WTC11 (cell line): ENCODE results near the gene TNS3. TPM values are rescaled to one million over a fixed set of nuclear protein-coding genes. Genes with fewer than 3 reads are reported as not detected.

Experiments used
- ATAC-seq: fragments of 200-7000 bp; cut with Tn5 transposase; 2 replicates; pipeline ENCODE4 v1.10.0; 2021; ENCODE audit warnings: mild to moderate bottlenecking, moderate library complexity
- CTCF ChIA-PET: fragments of 300-600 bp; sonication (Branson Sonifier 250); formaldehyde crosslinking; loops from one replicate; lab custom pipeline; 2021; ENCODE audit warnings: antibody characterized with exemption; lab: Charles Lee
- POLR2A ChIA-PET: fragments of 350-600 bp; sonication (Branson Sonifier 250); formaldehyde crosslinking; loops from one replicate; lab custom pipeline; 2021; ENCODE audit warnings: antibody characterized with exemption; lab: Charles Lee
- DNase-seq: peaks from one replicate; pipeline ENCODE4 v3.0.0; 2021; ENCODE audit warnings: low spot score
- H3K27ac Mint-ChIP-seq: 2 replicates; pipeline ENCODE4 v1.8.0; 2021; ENCODE audit warnings: mixed read lengths
- H3K27me3 Mint-ChIP-seq: 2 replicates; pipeline ENCODE4 v1.8.0; 2021; ENCODE audit warnings: low read depth, mild to moderate bottlenecking, moderate library complexity, mixed read lengths
- H3K36me3 Mint-ChIP-seq: 2 replicates; pipeline ENCODE4 v1.8.0; 2021; ENCODE audit warnings: mixed read lengths
- H3K4me1 Mint-ChIP-seq: 2 replicates; pipeline ENCODE4 v1.8.0; 2022; ENCODE audit warnings: mixed read lengths
- H3K4me3 Mint-ChIP-seq: 2 replicates; pipeline ENCODE4 v1.8.0; 2021; ENCODE audit warnings: mild to moderate bottlenecking, moderate library complexity, mixed read lengths
- H3K9me3 Mint-ChIP-seq: 2 replicates; pipeline ENCODE4 v1.8.0; 2021; ENCODE audit warnings: mixed read lengths
- ATF1 ChIP-seq: sonication (generic); formaldehyde crosslinking; IDR thresholded peaks from 2 replicates; pipeline ENCODE4 v1.8.1; 2023; ENCODE audit warnings: mild to moderate bottlenecking, moderate library complexity, missing genetic modification reagents
- FOXJ3 ChIP-seq: sonication (generic); formaldehyde crosslinking; IDR thresholded peaks from 2 replicates; pipeline ENCODE4 v1.9.0; 2021; ENCODE audit warnings: missing genetic modification reagents, mild to moderate bottlenecking, borderline replicate concordance
- HMGA2 ChIP-seq: fragments of 250-450 bp; sonication (Bioruptor Pico); IDR thresholded peaks from 2 replicates; pipeline ENCODE4 v1.4.0; 2021; ENCODE audit warnings: mild to moderate bottlenecking, moderate library complexity
- NFATC4 ChIP-seq: fragments of 250-450 bp; sonication (Bioruptor Pico); IDR thresholded peaks from 2 replicates; pipeline ENCODE4 v1.9.0; 2021; ENCODE audit warnings: mild to moderate bottlenecking
- NFYB ChIP-seq: sonication (generic); formaldehyde crosslinking; conservative IDR thresholded peaks from 2 replicates; pipeline ENCODE4 v1.8.0; 2022; ENCODE audit warnings: low read depth, missing genetic modification reagents
- SMAD4 ChIP-seq: sonication (generic); formaldehyde crosslinking; IDR thresholded peaks from 2 replicates; pipeline ENCODE4 v1.8.0; 2022; ENCODE audit warnings: mild to moderate bottlenecking, missing genetic modification reagents
- ZNF138 ChIP-seq: sonication (generic); formaldehyde crosslinking; conservative IDR thresholded peaks from 2 replicates; pipeline ENCODE4 v1.8.1; 2022; ENCODE audit warnings: mild to moderate bottlenecking, moderate library complexity, missing genetic modification reagents
- ZNF317 ChIP-seq: sonication (generic); formaldehyde crosslinking; IDR thresholded peaks from 2 replicates; pipeline ENCODE4 v1.8.1; 2023; ENCODE audit warnings: low read depth, mild to moderate bottlenecking, moderate library complexity, missing genetic modification reagents, borderline replicate concordance
- total RNA-seq: library from RNA; stranded (reverse); gene quantifications from 3 replicates; pipeline ENCODE4 v1.2.3, GENCODE V29; 2021
- TF ChIP-seq, protein P1 (sequence below): sonication (generic); formaldehyde crosslinking; conservative IDR thresholded peaks from 2 replicates; pipeline ENCODE4 v1.8.1; 2022; ENCODE audit warnings: mild to moderate bottlenecking, missing genetic modification reagents
- TF ChIP-seq, protein P2 (sequence below): sonication (generic); formaldehyde crosslinking; IDR thresholded peaks from 2 replicates; pipeline ENCODE4 v1.8.0; 2023; ENCODE audit warnings: missing genetic modification reagents
- TF ChIP-seq, protein P3 (sequence below): fragments of 200-600 bp; IDR thresholded peaks from 2 replicates; pipeline ENCODE4 v1.8.0; 2022; ENCODE audit warnings: antibody characterized with exemption
- TF ChIP-seq, protein P4 (sequence below): sonication (generic); formaldehyde crosslinking; IDR thresholded peaks from 2 replicates; pipeline ENCODE4 v1.8.0; 2023; ENCODE audit warnings: missing genetic modification reagents, mild to moderate bottlenecking, borderline replicate concordance
- TF ChIP-seq, protein P5 (sequence below): fragments of 250-450 bp; sonication (Bioruptor Pico); IDR thresholded peaks from 2 replicates; pipeline ENCODE4 v1.8.0; 2021; ENCODE audit warnings: mild to moderate bottlenecking
- TF ChIP-seq, protein P6 (sequence below): sonication (generic); formaldehyde crosslinking; conservative IDR thresholded peaks from 2 replicates; pipeline ENCODE4 v1.8.1; 2023; ENCODE audit warnings: mild to moderate bottlenecking, low read depth, missing genetic modification reagents, moderate library complexity

The TNS3 gene
- total RNA-seq, 1 experiment from 2014 or later, result 37.7 TPM

DNA sequence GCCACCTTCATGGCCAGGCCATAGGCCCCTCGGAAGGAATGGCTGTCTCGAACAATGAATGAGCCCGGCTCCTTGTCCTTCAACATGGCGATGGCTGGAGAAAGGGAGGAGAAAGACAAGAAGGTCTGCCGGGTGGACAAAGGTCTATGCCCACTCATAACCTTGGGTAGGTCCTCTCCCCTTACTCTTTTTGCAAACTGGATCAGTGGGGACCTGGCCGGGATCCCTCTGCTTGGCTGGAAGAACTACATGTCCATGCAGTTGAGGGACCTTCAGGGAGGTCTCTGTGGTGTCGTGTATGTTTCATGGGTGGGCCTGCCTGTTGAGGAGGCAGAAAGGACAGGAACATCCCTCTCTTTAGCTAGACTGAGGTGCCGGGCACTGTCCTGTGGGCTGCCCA lies 284.8 kb downstream of the TNS3 start (continued):
- TF ChIP-seq HMGA2, result no peak

DNA sequence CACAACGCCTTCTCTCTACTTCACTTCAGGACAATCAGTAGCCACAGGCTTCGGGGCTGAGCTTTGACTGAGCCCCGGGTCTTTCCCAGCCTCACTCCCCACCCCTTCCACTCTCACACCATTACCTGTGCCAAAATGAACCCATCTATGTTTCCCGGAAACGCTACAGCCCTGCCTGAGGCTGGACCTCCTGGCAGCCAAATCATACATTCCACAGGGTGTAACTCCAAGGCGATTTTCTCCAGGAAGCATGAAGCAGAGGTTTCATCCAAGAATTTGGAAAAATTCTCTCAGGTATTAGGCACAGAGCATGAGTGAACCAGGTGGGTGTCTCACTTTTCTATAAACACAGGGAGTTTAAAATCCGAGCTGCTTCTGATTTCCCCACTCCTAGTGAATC lies 286.3 kb downstream of the TNS3 start:
- ChIA-PET CTCF (no interaction called here), POLR2A (no interaction called here)
- Mint-ChIP-seq H3K27ac (no peak overlapping the region), H3K36me3 (peaks cover 14% of the 10 kb centered on the region), H3K9me3 (no peaks in the 10 kb centered on the region), H3K4me1 (peaks cover 2% of the 10 kb centered on the region; the same call in 1 of the 2 replicates), H3K4me3 (no peak overlapping the region), H3K27me3 (no peaks in the 10 kb centered on the region)
- TF ChIP-seq ZNF317 (CRISPR knock-in tag), result no peak
- TF ChIP-seq SMAD4 (CRISPR knock-in tag), result no peak
- TF ChIP-seq, protein P1, sequence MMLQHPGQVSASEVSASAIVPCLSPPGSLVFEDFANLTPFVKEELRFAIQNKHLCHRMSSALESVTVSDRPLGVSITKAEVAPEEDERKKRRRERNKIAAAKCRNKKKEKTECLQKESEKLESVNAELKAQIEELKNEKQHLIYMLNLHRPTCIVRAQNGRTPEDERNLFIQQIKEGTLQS (CRISPR knock-in tag), result no peak
- no peak for TF ChIP-seq ZNF138
- no peak for TF ChIP-seq ATF1 (CRISPR knock-in tag)
- TF ChIP-seq, protein P2, sequence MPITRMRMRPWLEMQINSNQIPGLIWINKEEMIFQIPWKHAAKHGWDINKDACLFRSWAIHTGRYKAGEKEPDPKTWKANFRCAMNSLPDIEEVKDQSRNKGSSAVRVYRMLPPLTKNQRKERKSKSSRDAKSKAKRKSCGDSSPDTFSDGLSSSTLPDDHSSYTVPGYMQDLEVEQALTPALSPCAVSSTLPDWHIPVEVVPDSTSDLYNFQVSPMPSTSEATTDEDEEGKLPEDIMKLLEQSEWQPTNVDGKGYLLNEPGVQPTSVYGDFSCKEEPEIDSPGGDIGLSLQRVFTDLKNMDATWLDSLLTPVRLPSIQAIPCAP (CRISPR knock-in tag), result no peak
- TF ChIP-seq, protein P3, sequence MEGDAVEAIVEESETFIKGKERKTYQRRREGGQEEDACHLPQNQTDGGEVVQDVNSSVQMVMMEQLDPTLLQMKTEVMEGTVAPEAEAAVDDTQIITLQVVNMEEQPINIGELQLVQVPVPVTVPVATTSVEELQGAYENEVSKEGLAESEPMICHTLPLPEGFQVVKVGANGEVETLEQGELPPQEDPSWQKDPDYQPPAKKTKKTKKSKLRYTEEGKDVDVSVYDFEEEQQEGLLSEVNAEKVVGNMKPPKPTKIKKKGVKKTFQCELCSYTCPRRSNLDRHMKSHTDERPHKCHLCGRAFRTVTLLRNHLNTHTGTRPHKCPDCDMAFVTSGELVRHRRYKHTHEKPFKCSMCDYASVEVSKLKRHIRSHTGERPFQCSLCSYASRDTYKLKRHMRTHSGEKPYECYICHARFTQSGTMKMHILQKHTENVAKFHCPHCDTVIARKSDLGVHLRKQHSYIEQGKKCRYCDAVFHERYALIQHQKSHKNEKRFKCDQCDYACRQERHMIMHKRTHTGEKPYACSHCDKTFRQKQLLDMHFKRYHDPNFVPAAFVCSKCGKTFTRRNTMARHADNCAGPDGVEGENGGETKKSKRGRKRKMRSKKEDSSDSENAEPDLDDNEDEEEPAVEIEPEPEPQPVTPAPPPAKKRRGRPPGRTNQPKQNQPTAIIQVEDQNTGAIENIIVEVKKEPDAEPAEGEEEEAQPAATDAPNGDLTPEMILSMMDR, result no peak
- TF ChIP-seq, protein P4, sequence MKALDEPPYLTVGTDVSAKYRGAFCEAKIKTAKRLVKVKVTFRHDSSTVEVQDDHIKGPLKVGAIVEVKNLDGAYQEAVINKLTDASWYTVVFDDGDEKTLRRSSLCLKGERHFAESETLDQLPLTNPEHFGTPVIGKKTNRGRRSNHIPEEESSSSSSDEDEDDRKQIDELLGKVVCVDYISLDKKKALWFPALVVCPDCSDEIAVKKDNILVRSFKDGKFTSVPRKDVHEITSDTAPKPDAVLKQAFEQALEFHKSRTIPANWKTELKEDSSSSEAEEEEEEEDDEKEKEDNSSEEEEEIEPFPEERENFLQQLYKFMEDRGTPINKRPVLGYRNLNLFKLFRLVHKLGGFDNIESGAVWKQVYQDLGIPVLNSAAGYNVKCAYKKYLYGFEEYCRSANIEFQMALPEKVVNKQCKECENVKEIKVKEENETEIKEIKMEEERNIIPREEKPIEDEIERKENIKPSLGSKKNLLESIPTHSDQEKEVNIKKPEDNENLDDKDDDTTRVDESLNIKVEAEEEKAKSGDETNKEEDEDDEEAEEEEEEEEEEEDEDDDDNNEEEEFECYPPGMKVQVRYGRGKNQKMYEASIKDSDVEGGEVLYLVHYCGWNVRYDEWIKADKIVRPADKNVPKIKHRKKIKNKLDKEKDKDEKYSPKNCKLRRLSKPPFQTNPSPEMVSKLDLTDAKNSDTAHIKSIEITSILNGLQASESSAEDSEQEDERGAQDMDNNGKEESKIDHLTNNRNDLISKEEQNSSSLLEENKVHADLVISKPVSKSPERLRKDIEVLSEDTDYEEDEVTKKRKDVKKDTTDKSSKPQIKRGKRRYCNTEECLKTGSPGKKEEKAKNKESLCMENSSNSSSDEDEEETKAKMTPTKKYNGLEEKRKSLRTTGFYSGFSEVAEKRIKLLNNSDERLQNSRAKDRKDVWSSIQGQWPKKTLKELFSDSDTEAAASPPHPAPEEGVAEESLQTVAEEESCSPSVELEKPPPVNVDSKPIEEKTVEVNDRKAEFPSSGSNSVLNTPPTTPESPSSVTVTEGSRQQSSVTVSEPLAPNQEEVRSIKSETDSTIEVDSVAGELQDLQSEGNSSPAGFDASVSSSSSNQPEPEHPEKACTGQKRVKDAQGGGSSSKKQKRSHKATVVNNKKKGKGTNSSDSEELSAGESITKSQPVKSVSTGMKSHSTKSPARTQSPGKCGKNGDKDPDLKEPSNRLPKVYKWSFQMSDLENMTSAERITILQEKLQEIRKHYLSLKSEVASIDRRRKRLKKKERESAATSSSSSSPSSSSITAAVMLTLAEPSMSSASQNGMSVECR, result no peak
- TF ChIP-seq NFATC4 (CRISPR knock-in tag), result no peak
- no peak for TF ChIP-seq NFYB (CRISPR knock-in tag)
- TF ChIP-seq, protein P5, sequence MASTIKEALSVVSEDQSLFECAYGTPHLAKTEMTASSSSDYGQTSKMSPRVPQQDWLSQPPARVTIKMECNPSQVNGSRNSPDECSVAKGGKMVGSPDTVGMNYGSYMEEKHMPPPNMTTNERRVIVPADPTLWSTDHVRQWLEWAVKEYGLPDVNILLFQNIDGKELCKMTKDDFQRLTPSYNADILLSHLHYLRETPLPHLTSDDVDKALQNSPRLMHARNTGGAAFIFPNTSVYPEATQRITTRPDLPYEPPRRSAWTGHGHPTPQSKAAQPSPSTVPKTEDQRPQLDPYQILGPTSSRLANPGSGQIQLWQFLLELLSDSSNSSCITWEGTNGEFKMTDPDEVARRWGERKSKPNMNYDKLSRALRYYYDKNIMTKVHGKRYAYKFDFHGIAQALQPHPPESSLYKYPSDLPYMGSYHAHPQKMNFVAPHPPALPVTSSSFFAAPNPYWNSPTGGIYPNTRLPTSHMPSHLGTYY (CRISPR knock-in tag), result no peak
- TF ChIP-seq, protein P6, sequence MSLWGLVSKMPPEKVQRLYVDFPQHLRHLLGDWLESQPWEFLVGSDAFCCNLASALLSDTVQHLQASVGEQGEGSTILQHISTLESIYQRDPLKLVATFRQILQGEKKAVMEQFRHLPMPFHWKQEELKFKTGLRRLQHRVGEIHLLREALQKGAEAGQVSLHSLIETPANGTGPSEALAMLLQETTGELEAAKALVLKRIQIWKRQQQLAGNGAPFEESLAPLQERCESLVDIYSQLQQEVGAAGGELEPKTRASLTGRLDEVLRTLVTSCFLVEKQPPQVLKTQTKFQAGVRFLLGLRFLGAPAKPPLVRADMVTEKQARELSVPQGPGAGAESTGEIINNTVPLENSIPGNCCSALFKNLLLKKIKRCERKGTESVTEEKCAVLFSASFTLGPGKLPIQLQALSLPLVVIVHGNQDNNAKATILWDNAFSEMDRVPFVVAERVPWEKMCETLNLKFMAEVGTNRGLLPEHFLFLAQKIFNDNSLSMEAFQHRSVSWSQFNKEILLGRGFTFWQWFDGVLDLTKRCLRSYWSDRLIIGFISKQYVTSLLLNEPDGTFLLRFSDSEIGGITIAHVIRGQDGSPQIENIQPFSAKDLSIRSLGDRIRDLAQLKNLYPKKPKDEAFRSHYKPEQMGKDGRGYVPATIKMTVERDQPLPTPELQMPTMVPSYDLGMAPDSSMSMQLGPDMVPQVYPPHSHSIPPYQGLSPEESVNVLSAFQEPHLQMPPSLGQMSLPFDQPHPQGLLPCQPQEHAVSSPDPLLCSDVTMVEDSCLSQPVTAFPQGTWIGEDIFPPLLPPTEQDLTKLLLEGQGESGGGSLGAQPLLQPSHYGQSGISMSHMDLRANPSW (CRISPR knock-in tag), result no peak
- no peak for TF ChIP-seq FOXJ3 (CRISPR knock-in tag)
- ATAC-seq (no peak), DNase-seq (no peak)
